ENCODE data around the gene TGFB3. TPM values are rescaled to one million over a fixed set of nuclear protein-coding genes. Genes with fewer than 3 reads are reported as not detected.

Gene TGFB3
- total RNA-seq, 1 experiment from 2014 or later: 12.8 TPM

- intact Hi-C loops (cut with micrococcal nuclease; ENCODE audit: unreplicated experiment): no loop called here
- no peak overlapping the region for H3K27ac ChIP-seq (ENCODE audit: low read depth, low read length, poor library complexity, severe bottlenecking)
Measured at GRCh38 chr14:75917946-75918335, 63.9 kb downstream of the TGFB3 start.

GRCh38 chr14:75917322-75917945, 64.4 kb downstream of the TGFB3 start:
- TF ChIP-seq CTCF (conservative IDR thresholded peaks at IDR 0.05; ENCODE audit: low read depth, low read length): no peak
- TF ChIP-seq EZH2 (IDR thresholded peaks at IDR 0.05; ENCODE audit: borderline replicate concordance, low read depth, low read length, poor library complexity, severe bottlenecking): no peak
- ChIA-PET POLR2A (ENCODE audit: low non-redundant PET) (no interaction called here), CTCF (no interaction called here)
- BruUV-seq (replicated peaks): no TSS peak
- H3K9me3 ChIP-seq (ENCODE audit: low read depth, low read length, poor library complexity, severe bottlenecking): no peaks in the 10 kb centered on the region
- no peaks in the 10 kb centered on the region for H3K36me3 ChIP-seq (ENCODE audit: insufficient read depth, low read length, poor library complexity, severe bottlenecking)
- no peaks in the 10 kb centered on the region for H3K27me3 ChIP-seq (replicated peaks; ENCODE audit: insufficient read depth, low read depth, low read length, poor library complexity)
- no peak for DNase-seq (ENCODE audit: low spot score)
- no peak overlapping the region for H3K4me3 ChIP-seq (ENCODE audit: low read depth, low read length, poor library complexity, severe bottlenecking)
- H3K27ac ChIP-seq (ENCODE audit: low read depth, low read length, poor library complexity, severe bottlenecking): no peak overlapping the region
- no peaks in the 10 kb centered on the region for H3K4me1 ChIP-seq (ENCODE audit: insufficient read depth, low read length, poor library complexity, severe bottlenecking)
- intact Hi-C loops (cut with micrococcal nuclease; ENCODE audit: unreplicated experiment): no loop called here

More at GRCh38 chr14:75917946-75918335, 63.9 kb downstream of the TGFB3 start:
- no peaks in the 10 kb centered on the region for H3K36me3 ChIP-seq (ENCODE audit: insufficient read depth, low read length, poor library complexity, severe bottlenecking)
- no peaks in the 10 kb centered on the region for H3K27me3 ChIP-seq (replicated peaks; ENCODE audit: insufficient read depth, low read depth, low read length, poor library complexity)
- no peaks in the 10 kb centered on the region for H3K9me3 ChIP-seq (ENCODE audit: low read depth, low read length, poor library complexity, severe bottlenecking)
- no TSS peak for BruUV-seq (replicated peaks)
- DNase-seq (ENCODE audit: low spot score): no peak
- no peak for TF ChIP-seq CTCF (conservative IDR thresholded peaks at IDR 0.05; ENCODE audit: low read depth, low read length)
- no peak for TF ChIP-seq EZH2 (IDR thresholded peaks at IDR 0.05; ENCODE audit: borderline replicate concordance, low read depth, low read length, poor library complexity, severe bottlenecking)
- CTCF ChIA-PET: no interaction called here
- POLR2A ChIA-PET (ENCODE audit: low non-redundant PET): no interaction called here
- H3K4me1 ChIP-seq (ENCODE audit: insufficient read depth, low read length, poor library complexity, severe bottlenecking): no peaks in the 10 kb centered on the region
- H3K4me3 ChIP-seq (ENCODE audit: low read depth, low read length, poor library complexity, severe bottlenecking): no peak overlapping the region

GRCh38 chr14:75915045-75915444, 66.8 kb downstream of the TGFB3 start:
- POLR2A ChIA-PET (ENCODE audit: low non-redundant PET): no interaction called here
- CTCF ChIA-PET: interaction anchor here (0.7 to 1.3 kb wide), 2 partner anchors 8 to 90 kb away, joined by 3 to 8 read pairs; no protein-coding TSS in a partner anchor
- Histone ChIP-seq H3K27ac (ENCODE audit: low read depth, low read length, poor library complexity, severe bottlenecking) (no peak overlapping the region), H3K4me1 (ENCODE audit: insufficient read depth, low read length, poor library complexity, severe bottlenecking) (no peaks in the 10 kb centered on the region), H3K27me3 (replicated peaks; ENCODE audit: insufficient read depth, low read depth, low read length, poor library complexity) (no peaks in the 10 kb centered on the region), H3K4me3 (ENCODE audit: low read depth, low read length, poor library complexity, severe bottlenecking) (no peak overlapping the region), H3K36me3 (ENCODE audit: insufficient read depth, low read length, poor library complexity, severe bottlenecking) (no peaks in the 10 kb centered on the region), H3K9me3 (ENCODE audit: low read depth, low read length, poor library complexity, severe bottlenecking) (no peaks in the 10 kb centered on the region)
- BruUV-seq (replicated peaks): no TSS peak
- intact Hi-C loops (cut with micrococcal nuclease; ENCODE audit: unreplicated experiment): no loop called here
- TF ChIP-seq EZH2 (IDR thresholded peaks at IDR 0.05; ENCODE audit: borderline replicate concordance, low read depth, low read length, poor library complexity, severe bottlenecking): no peak
- TF ChIP-seq CTCF (conservative IDR thresholded peaks at IDR 0.05; ENCODE audit: low read depth, low read length): no peak
- DNase-seq (ENCODE audit: low spot score): no peak
